Upper lobe of left lung (tissue), 6 donors: ENCODE measurements around the gene BCL2. TPM values are rescaled to one million over a fixed set of nuclear protein-coding genes. Genes with fewer than 3 reads are reported as not detected.
"Not testable (repeated sequence)": the region's sequence is repeated elsewhere in the genome, so short reads cannot be mapped to it uniquely, and the experiment has no call there.

ENCODE experiments used
- ATAC-seq, 2 donors: fragments of 200-7000 bp; cut with Tn5 transposase; one replicate each; pipeline ENCODE4 v1.9.1; 2022; ENCODE audit warnings: mild to moderate bottlenecking in 2 of 2, moderate library complexity in 2 of 2; ENCODE audit not compliant: low FRiP score in 2 of 2
- DNase-seq, 2 donors: peaks; one replicate each; pipeline ENCODE4 v3.0.0-alpha.2; 2019 to 2020
- H3K27ac ChIP-seq, 4 donors: fragments of 200-600 bp; sonication (generic); one replicate each; pipeline ENCODE4 v1.5.1; 2016 to 2019
- H3K27me3 ChIP-seq, 4 donors: fragments of 200-600 bp; sonication (generic); one replicate each; pipeline ENCODE4 v1.5.1; 2017 to 2019
- H3K36me3 ChIP-seq, 4 donors: fragments of 200-600 bp; sonication (generic); one replicate each; pipeline ENCODE4 v1.5.1; 2016 to 2019
- H3K4me1 ChIP-seq, 4 donors: fragments of 200-600 bp; sonication (generic); one replicate each; pipeline ENCODE4 v1.5.1; 2018 to 2019
- H3K4me3 ChIP-seq, 4 donors: fragments of 200-600 bp; sonication (generic); one replicate each; pipeline ENCODE4 v1.5.1; 2017 to 2019; ENCODE audit warnings: mild to moderate bottlenecking in 2 of 4, moderate library complexity in 1 of 4
- H3K9me3 ChIP-seq, 4 donors: fragments of 200-600 bp; sonication (generic); one replicate each; pipeline ENCODE4 v1.5.1; 2018 to 2019
- CTCF ChIP-seq, 6 experiments: fragments of 450-650 bp in 4 of 6; fragments of 200-600 bp in 2 of 6; sonication (generic) in 2 of 6; IDR thresholded peaks; one replicate each; pipeline ENCODE4 v1.5.1; 2016 to 2019; ENCODE audit warnings: antibody characterized with exemption in 6 of 6
- EP300 ChIP-seq, 4 donors: sonication (generic); formaldehyde crosslinking; IDR thresholded peaks; one replicate each; pipeline ENCODE4 v1.5.1; 2017; ENCODE audit warnings: antibody characterized with exemption in 4 of 4, control low read depth in 2 of 4
- POLR2A ChIP-seq, 4 donors: fragments of 450-650 bp; IDR thresholded peaks; one replicate each; pipeline ENCODE4 v1.5.1; 2016 to 2017; ENCODE audit warnings: antibody characterized with exemption in 4 of 4, mild to moderate bottlenecking in 2 of 4
- POLR2AphosphoS5 ChIP-seq, 2 donors: sonication (generic); formaldehyde crosslinking; IDR thresholded peaks; one replicate each; pipeline ENCODE4 v1.5.1; 2017; ENCODE audit warnings: antibody characterized with exemption in 2 of 2
- WGBS, 2 donors: methylation state at CpG; one replicate each; pipeline ENCODE4 v1.1.5; 2017 to 2018; 5-methylcytosine and 5-hydroxymethylcytosine counted together
- total RNA-seq, 6 donors: library from RNA; depleted of rRNA in 4 of 6; stranded (reverse); fragments of >200 nt in 4 of 6; gene quantifications; one replicate each; pipeline versions ENCODE4 v1.1.0 to v1.2.1, GENCODE V29; 2016 to 2021
- donor health status: DM: no; HTN: no; CAD: no; lungs with moderate emphysema.
- donor health status: DM: no; HTN: yes; CAD: no; lungs with severe emphysema.

The BCL2 gene
- total RNA-seq, 6 donors from 2014 or later = 5.9 to 19.9 (median 11.4) TPM

DNA sequence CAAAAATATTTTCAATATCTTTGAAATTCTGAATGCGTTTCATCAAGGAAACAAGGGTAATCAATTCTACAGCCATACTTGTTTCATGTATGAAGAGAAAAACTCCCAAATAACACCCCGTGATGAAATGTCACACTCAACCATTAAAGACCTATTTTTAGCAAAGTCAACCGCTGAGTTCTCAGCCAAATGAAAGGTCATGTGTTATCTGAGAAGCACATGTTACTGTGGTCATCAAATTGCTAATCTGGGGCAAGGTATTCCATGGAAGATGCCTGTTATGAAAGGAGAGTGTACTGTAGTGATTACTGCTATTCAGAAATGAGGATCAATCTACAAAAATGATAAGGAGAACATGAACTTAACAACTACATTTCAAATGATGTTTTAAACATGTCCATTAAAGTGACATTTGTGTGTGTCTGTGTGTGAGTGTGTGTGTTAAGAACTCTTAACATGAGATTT, 126.7 kb downstream of the BCL2 start:
- no peaks in the 10 kb centered on the region for H3K9me3 ChIP-seq
- 53 to 78% methylated on average over 3 of the region's 3 CpGs for WGBS, 2 donors
- H3K27me3 ChIP-seq = no peaks in the 10 kb centered on the region
- H3K36me3 ChIP-seq = no peaks in the 10 kb centered on the region
- DNase-seq (no peak), ATAC-seq (no peak)
- H3K4me3 ChIP-seq = no peak overlapping the region
- peaks cover 0 to 5% (median 0%) of the 10 kb centered on the region in 4 donors for H3K4me1 ChIP-seq
- H3K27ac ChIP-seq = no peak overlapping the region
- no peak for TF ChIP-seq CTCF (IDR thresholded peaks at IDR 0.05)
- TF ChIP-seq POLR2AphosphoS5 (IDR thresholded peaks at IDR 0.05) = no peak
- TF ChIP-seq EP300 (IDR thresholded peaks at IDR 0.05) = peak in 1 of 4 donors; percentile 54

GRCh38 chr18:63192126-63192884, 127.3 kb downstream of the BCL2 start:
- TF ChIP-seq POLR2A (IDR thresholded peaks at IDR 0.05) = no peak
- TF ChIP-seq EP300 (IDR thresholded peaks at IDR 0.05) = no peak
- no peak for TF ChIP-seq POLR2AphosphoS5 (IDR thresholded peaks at IDR 0.05)
- no peak for TF ChIP-seq CTCF (IDR thresholded peaks at IDR 0.05)
- DNase-seq (peak in 1 of 2 donors; percentile 29), ATAC-seq (peak in 1 of 2 donors; percentile 52)
- 90 to 91% methylated on average over 6 of the region's 6 CpGs for WGBS, 2 donors
- Histone ChIP-seq H3K27ac (no peak overlapping the region), H3K36me3 (no peaks in the 10 kb centered on the region), H3K4me3 (no peak overlapping the region), H3K9me3 (no peaks in the 10 kb centered on the region), H3K27me3 (no peaks in the 10 kb centered on the region), H3K4me1 (peaks cover 0 to 3% (median under 1%) of the 10 kb centered on the region in 4 donors)

DNA sequence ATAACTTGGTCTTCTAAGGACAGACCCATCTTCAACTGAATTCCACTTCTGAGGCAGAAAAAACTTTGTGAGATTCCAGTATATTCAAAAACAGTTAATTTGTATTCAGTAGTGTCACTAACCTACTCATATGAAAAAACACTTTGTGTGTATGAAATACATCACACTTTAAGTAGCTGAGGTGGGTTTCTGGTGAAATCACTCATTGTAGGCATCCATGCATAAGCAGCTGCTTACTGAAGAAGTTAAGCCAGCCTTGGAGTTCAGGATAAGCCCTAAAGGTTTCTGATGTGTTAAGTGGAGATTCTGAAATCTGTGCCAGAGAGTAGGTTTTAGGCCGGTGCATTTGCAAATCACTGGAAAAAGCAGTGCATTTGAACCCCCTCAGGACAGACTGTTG, 128.2 kb downstream of the BCL2 start:
- TF ChIP-seq EP300 (IDR thresholded peaks at IDR 0.05) (no peak), CTCF (IDR thresholded peaks at IDR 0.05) (no peak), POLR2AphosphoS5 (IDR thresholded peaks at IDR 0.05) (no peak), POLR2A (IDR thresholded peaks at IDR 0.05) (no peak)
- Histone ChIP-seq H3K27ac (no peak overlapping the region), H3K27me3 (no peaks in the 10 kb centered on the region)

DNA sequence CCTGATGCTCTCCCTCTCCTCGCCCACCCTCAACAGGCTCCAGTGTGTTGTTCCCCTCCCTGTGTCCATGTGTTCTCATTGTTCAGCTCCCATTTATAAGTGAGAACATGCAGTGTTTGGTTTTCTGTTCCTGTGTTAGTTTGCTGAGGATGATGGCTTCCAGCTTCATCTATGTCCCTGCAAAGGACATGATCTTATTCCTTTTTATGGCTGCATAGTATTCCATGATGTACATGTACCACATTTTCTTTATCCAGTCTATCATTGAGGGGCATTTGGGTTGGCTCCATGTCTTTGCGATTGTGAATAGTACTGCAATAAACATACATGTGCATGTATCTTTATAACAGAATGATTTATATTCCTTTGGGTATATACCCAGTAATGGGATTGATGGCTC, 128.7 kb downstream of the BCL2 start:
- H3K36me3 ChIP-seq, H3K4me3 ChIP-seq, H3K27me3 ChIP-seq, ATAC-seq, H3K27ac ChIP-seq, H3K4me1 ChIP-seq, H3K9me3 ChIP-seq, DNase-seq: not testable (repeated sequence)
- 98% methylated on average over 2 of the region's 2 CpGs for WGBS, 2 donors

More for the DNA sequence above, 128.2 kb downstream of the BCL2 start:
- Histone ChIP-seq H3K36me3 (no peaks in the 10 kb centered on the region), H3K9me3 (no peaks in the 10 kb centered on the region), H3K4me1 (peaks cover 0 to 5% (median 0%) of the 10 kb centered on the region in 4 donors), H3K4me3 (no peak overlapping the region)
- WGBS, 2 donors = 76 to 94% methylated on average over 1 of the region's 1 CpG
- DNase-seq = no peak
- no peak for ATAC-seq

- Histone ChIP-seq H3K27ac (no peak overlapping the region), H3K4me1 (peaks cover 0 to 5% (median 0%) of the 10 kb centered on the region in 4 donors), H3K4me3 (no peak overlapping the region), H3K9me3 (no peaks in the 10 kb centered on the region), H3K36me3 (no peaks in the 10 kb centered on the region), H3K27me3 (no peaks in the 10 kb centered on the region)
- WGBS, 2 donors = 92 to 98% methylated on average over 2 of the region's 2 CpGs
- no peak for DNase-seq
- ATAC-seq = no peak
- TF ChIP-seq EP300 (IDR thresholded peaks at IDR 0.05) (no peak), POLR2AphosphoS5 (IDR thresholded peaks at IDR 0.05) (no peak), CTCF (IDR thresholded peaks at IDR 0.05) (no peak), POLR2A (IDR thresholded peaks at IDR 0.05) (no peak)
Observed at GRCh38 chr18:63189817-63190216, 129.8 kb downstream of the BCL2 start.
